ENCODE data around the gene KMT5B.

- TF ChIP-seq CTCF (conservative IDR thresholded peaks at IDR 0.05; ENCODE audit: low read length) (no peak), EZH2phosphoT487 (IDR thresholded peaks at IDR 0.05; ENCODE audit: borderline replicate concordance) (no peak)
Measured at GRCh38 chr11:68146704-68147474, 66.2 kb downstream of the KMT5B start.
